Endothelial cell of umbilical vein (primary cell): ENCODE results near the gene SLC35F3. TPM values are rescaled to one million over a fixed set of nuclear protein-coding genes. Genes with fewer than 3 reads are reported as not detected.

Source experiments
- BruUV-seq: library from RNA; stranded (reverse); fragments of 400-500 nt; replicated peaks from 2 replicates; lab custom pipeline; 2021; lab: Mats Ljungman, UMichigan
- CTCF ChIA-PET: fragments of 300-600, 350-600 bp; sonication (Branson Sonifier 250); formaldehyde crosslinking; loops from one replicate; lab custom pipeline; 2021; ENCODE audit warnings: antibody characterized with exemption, inconsistent platforms; lab: Charles Lee
- POLR2A ChIA-PET: fragments of 300-600, 350-600 bp; sonication (Branson Sonifier 250); formaldehyde crosslinking; loops from one replicate; lab custom pipeline; 2021; ENCODE audit warnings: antibody characterized with exemption, inconsistent platforms; lab: Charles Lee
- DNase-seq: peaks from one replicate; pipeline ENCODE4 v3.0.0-alpha.2; 2011; ENCODE audit warnings: low read depth, low spot score
- FAIRE-seq: peaks from 2 replicates; lab custom pipeline; 2011; peaks lifted over from hg19 to GRCh38; lab: Jason Lieb, UNC
- H2AFZ ChIP-seq: 2 replicates; pipeline ENCODE4 v1.6.0; 2012; ENCODE audit warnings: low read depth, low read length, control low read depth, inconsistent platforms
- H3K27ac ChIP-seq: 2 replicates; pipeline ENCODE4 v1.5.1; 2011; ENCODE audit warnings: low read depth, mild to moderate bottlenecking, control low read depth, low read length, moderate library complexity; ENCODE audit not compliant: insufficient read depth
- H3K27me3 ChIP-seq, 2 experiments: 2 replicates each; pipeline versions ENCODE4 v1.6.0 to v1.6.1; 2011; ENCODE audit warnings: low read length in 2 of 2, mixed read lengths in 1 of 2; ENCODE audit not compliant: control insufficient read depth in 2 of 2, insufficient read depth in 2 of 2
- H3K36me3 ChIP-seq, 2 experiments: 2 replicates in 1 of 2; 3 replicates in 1 of 2; pipeline ENCODE4 v1.5.1; 2011; ENCODE audit warnings: low read length in 2 of 2, mild to moderate bottlenecking in 1 of 2, moderate library complexity in 1 of 2; ENCODE audit not compliant: control insufficient read depth in 2 of 2, insufficient read depth in 2 of 2; ENCODE audit errors: extremely low read depth in 1 of 2
- H3K4me1 ChIP-seq: 3 replicates; pipeline ENCODE4 v1.5.1; 2011; ENCODE audit warnings: mild to moderate bottlenecking, low read length; ENCODE audit not compliant: control insufficient read depth, insufficient read depth; ENCODE audit errors: extremely low read depth
- H3K4me2 ChIP-seq: 2 replicates; pipeline ENCODE4 v1.6.1; 2011; ENCODE audit warnings: low read length, control low read depth, mixed read lengths; ENCODE audit not compliant: insufficient read depth
- H3K4me3 ChIP-seq, 3 experiments: fragments of 200-600 bp in 1 of 3; sonication (generic), shearing (Covaris generic) in 1 of 3; replicated peaks in 1 of 3; 2 replicates each; pipeline ENCODE4 v1.5.1; 2011 to 2016; ENCODE audit warnings: control low read depth in 3 of 3, low read length in 3 of 3, mild to moderate bottlenecking in 2 of 3, inconsistent platforms in 1 of 3, low read depth in 1 of 3, moderate library complexity in 1 of 3; ENCODE audit not compliant: insufficient read depth in 1 of 3
- H3K79me2 ChIP-seq: 2 replicates; pipeline ENCODE4 v1.6.0; 2012; ENCODE audit warnings: low read length, inconsistent platforms; ENCODE audit not compliant: control insufficient read depth, insufficient read depth
- H3K9ac ChIP-seq: replicated peaks from 2 replicates; pipeline ENCODE3; 2011; ENCODE audit warnings: low read length, control low read depth; ENCODE audit not compliant: insufficient read depth; ENCODE audit errors: extremely low read depth
- H3K9me1 ChIP-seq: replicated peaks from 3 replicates; pipeline ENCODE4 v1.6.0; 2011; ENCODE audit warnings: mild to moderate bottlenecking, low read length; ENCODE audit not compliant: control insufficient read depth, insufficient read depth; ENCODE audit errors: extremely low read depth
- H3K9me3 ChIP-seq: replicated peaks from 2 replicates; pipeline ENCODE4 v1.5.1; 2012; ENCODE audit warnings: low read length, inconsistent platforms; ENCODE audit not compliant: control insufficient read depth, insufficient read depth
- H4K20me1 ChIP-seq: replicated peaks from 2 replicates; pipeline ENCODE3; 2011; ENCODE audit warnings: mild to moderate bottlenecking, low read length; ENCODE audit not compliant: control insufficient read depth, insufficient read depth; ENCODE audit errors: extremely low read depth
- CTCF ChIP-seq, 2 donors: IDR thresholded peaks; 1 replicate in 1 of 2; 2 replicates in 1 of 2; pipeline ENCODE4 v1.5.1; 2011; ENCODE audit warnings: low read length in 2 of 2, mild to moderate bottlenecking in 2 of 2, moderate library complexity in 2 of 2, control low read depth in 1 of 2, inconsistent platforms in 1 of 2, low read depth in 1 of 2; ENCODE audit not compliant: insufficient read depth in 1 of 2; ENCODE audit errors: extremely low read depth in 1 of 2
- EZH2 ChIP-seq: IDR thresholded peaks from 2 replicates; pipeline ENCODE4 v1.6.1; 2012; ENCODE audit warnings: borderline replicate concordance, low read depth, mild to moderate bottlenecking, moderate library complexity, low read length, inconsistent platforms; ENCODE audit not compliant: severe bottlenecking
- FOS ChIP-seq: IDR thresholded peaks from 2 replicates; pipeline ENCODE4 v1.6.1; 2011; ENCODE audit warnings: mild to moderate bottlenecking, low read length, moderate library complexity, borderline replicate concordance; ENCODE audit not compliant: insufficient read depth
- GATA2 ChIP-seq: IDR thresholded peaks from 2 replicates; pipeline ENCODE4 v1.7.0; 2011; ENCODE audit warnings: low read depth, mild to moderate bottlenecking, moderate library complexity, mixed read lengths, low read length; ENCODE audit not compliant: insufficient read length, insufficient read depth
- JUN ChIP-seq: IDR thresholded peaks from 2 replicates; pipeline ENCODE4 v1.6.1; 2011; ENCODE audit warnings: borderline replicate concordance, low read depth; ENCODE audit not compliant: insufficient read length, insufficient read depth
- MAX ChIP-seq: IDR thresholded peaks from 2 replicates; pipeline ENCODE4 v1.6.1; 2011; ENCODE audit not compliant: insufficient read depth, insufficient read length
- MYC ChIP-seq: IDR thresholded peaks from one replicate; pipeline ENCODE4 v1.6.1; 2011; ENCODE audit warnings: mild to moderate bottlenecking, low read depth, low read length
- POLR2A ChIP-seq: IDR thresholded peaks from 2 replicates; pipeline ENCODE4 v1.6.1; 2012; ENCODE audit warnings: low read depth, mild to moderate bottlenecking, control low read depth, low read length
- POLR2AphosphoS5 ChIP-seq: IDR thresholded peaks from 2 replicates; pipeline ENCODE4 v1.6.1; 2012; ENCODE audit warnings: low read depth, mild to moderate bottlenecking, control low read depth, low read length, moderate library complexity; ENCODE audit not compliant: insufficient read depth
- dilution Hi-C: fragments of 300-500 bp; cut with MboI; formaldehyde crosslinking; loops from one replicate; pipeline ENCODE4 v1.15.0; 2019; ENCODE audit warnings: low sequenced_read_pairs; ENCODE audit not compliant: extremely low pct_ligation_motif_present
- intact Hi-C: fragments of 100-400 bp; cut with micrococcal nuclease; formaldehyde crosslinking; loops from one replicate; pipeline ENCODE4 v1.10.0; 2022
- polyA plus RNA-seq, 4 experiments: library from polyadenylated mRNA; depleted of rRNA in 3 of 4; stranded (reverse) in 3 of 4; unstranded in 1 of 4; fragments of >200 nt; gene quantifications; 2 replicates each; pipeline versions ENCODE4 v1.2.1 to v1.2.3, GENCODE V29; 2011 to 2012; ENCODE audit warnings: missing spikeins in 1 of 4
- total RNA-seq: library from RNA; stranded (reverse); gene quantifications from 2 replicates; pipeline ENCODE4 v1.2.3, GENCODE V29; 2021

SLC35F3 gene
- total and polyA plus RNA-seq, 2 donors (not counting 3 experiments of a cell fraction or from before 2014, with no cell fraction given), result not detected

GRCh38 chr1:234007684-234008083 lies 103.2 kb downstream of the SLC35F3 start:
- no peaks in the 10 kb centered on the region for H4K20me1 ChIP-seq
- no peaks in the 10 kb centered on the region for H3K4me1 ChIP-seq
- H3K27me3 ChIP-seq, result no peaks in the 10 kb centered on the region
- ChIA-PET POLR2A (no interaction called here), CTCF (no interaction called here)
- no peaks in the 10 kb centered on the region for H3K9me3 ChIP-seq
- DNase-seq, result no peak
- H3K27ac ChIP-seq, result no peak overlapping the region
- H3K4me2 ChIP-seq, result no peak overlapping the region
- H3K4me3 ChIP-seq, result no peak overlapping the region
- no peaks in the 10 kb centered on the region for H3K79me2 ChIP-seq
- no peak overlapping the region for H2AFZ ChIP-seq
- intact Hi-C loops, result no loop called here
- no peak for TF ChIP-seq FOS
- TF ChIP-seq JUN, result no peak
- no peak for FAIRE-seq
- no peak overlapping the region for H3K9ac ChIP-seq
- dilution Hi-C loops, result no loop called here
- no peaks in the 10 kb centered on the region for H3K9me1 ChIP-seq
- H3K36me3 ChIP-seq, result no peaks in the 10 kb centered on the region
- no TSS peak for BruUV-seq

GRCh38 chr1:234008591-234008990 lies 104.1 kb downstream of the SLC35F3 start:
- DNase-seq (no peak), FAIRE-seq (no peak)
- Histone ChIP-seq H3K9me3 (no peaks in the 10 kb centered on the region), H3K4me1 (no peaks in the 10 kb centered on the region), H3K9me1 (no peaks in the 10 kb centered on the region), H3K4me2 (no peak overlapping the region), H3K4me3 (no peak overlapping the region), H2AFZ (no peak overlapping the region), H3K79me2 (no peaks in the 10 kb centered on the region), H3K27me3 (no peaks in the 10 kb centered on the region), H3K9ac (no peak overlapping the region), H4K20me1 (no peaks in the 10 kb centered on the region), H3K36me3 (no peaks in the 10 kb centered on the region), H3K27ac (no peak overlapping the region)
- BruUV-seq, result no TSS peak
- dilution Hi-C loops, result no loop called here
- TF ChIP-seq POLR2AphosphoS5, result no peak
- no peak for TF ChIP-seq EZH2
- TF ChIP-seq CTCF (IDR thresholded peaks at IDR 0.05; ENCODE audit: extremely low read depth in 1 of 2, insufficient read depth in 1 of 2, low read depth in 1 of 2, low read length in 2 of 2), result no peak
- TF ChIP-seq JUN, result no peak
- no peak for TF ChIP-seq MAX
- no peak for TF ChIP-seq MYC
- no peak for TF ChIP-seq FOS
- TF ChIP-seq GATA2, result no peak
- TF ChIP-seq POLR2A, result no peak
- intact Hi-C loops, result no loop called here
- ChIA-PET POLR2A (no interaction called here), CTCF (no interaction called here)
